ENCODE measurements around the gene DNAH6.
"Not testable (repeated sequence)": the region's sequence is repeated elsewhere in the genome, so short reads cannot be mapped to it uniquely, and the experiment has no call there.

The DNAH6 gene

DNA sequence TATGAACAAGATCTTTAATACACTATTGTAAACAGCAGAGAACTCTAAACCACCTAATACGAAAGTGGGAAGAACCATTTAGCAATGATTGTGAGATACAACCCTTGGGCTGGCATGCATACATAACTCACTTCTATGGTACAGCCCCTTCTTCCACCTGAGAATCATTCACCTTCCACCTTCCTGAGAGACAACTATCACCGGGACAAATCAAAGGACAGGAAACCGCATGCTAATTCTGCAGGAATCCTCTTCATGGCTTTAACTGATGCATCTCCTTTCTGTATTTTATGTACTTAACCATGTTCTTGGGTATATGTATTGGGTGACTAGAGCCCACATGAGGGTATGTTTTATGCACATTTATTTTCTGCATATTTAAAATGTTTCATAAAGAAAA is 241.3 kb downstream of the DNAH6 start:
- DNase-seq = no peak

DNA sequence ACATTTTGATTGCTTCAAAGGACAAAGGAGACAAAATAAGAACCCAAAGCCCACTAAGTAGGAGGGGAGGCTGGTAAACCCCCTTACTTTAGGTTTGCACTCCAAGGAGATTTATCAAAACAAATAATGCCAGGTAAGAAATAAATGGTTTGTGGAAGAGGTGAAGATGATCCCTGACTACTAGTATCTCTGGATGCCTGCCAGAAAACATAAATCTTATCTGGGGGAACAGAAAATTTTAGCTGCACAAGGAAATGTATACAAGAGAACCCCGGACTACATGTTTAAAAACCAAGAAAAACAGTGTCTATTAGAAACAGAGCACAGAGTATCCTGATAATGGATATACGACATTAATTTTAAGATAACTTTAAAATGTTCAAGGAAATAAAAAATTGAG is 250.5 kb downstream of the DNAH6 start:
- DNase-seq = no peak

DNA sequence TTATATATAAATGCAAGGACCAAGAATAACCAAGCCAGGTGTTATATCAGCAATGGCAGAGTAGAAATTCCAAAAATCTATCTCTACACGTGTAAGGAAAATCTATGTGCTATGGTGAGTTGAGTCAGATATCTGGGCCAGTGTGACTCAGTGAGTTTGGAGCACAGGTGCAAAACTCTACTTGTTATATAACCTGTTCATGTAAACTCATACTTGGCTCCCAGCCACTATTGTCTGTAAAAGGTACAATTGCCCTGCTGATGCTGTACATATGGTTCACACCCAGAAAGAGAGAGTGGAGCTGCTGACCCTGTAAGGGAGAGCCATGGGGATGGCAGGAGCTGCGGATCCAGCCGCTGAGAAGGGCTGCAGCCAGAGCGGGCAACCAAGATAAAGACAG is 252.5 kb downstream of the DNAH6 start:
- no peak for DNase-seq

DNA sequence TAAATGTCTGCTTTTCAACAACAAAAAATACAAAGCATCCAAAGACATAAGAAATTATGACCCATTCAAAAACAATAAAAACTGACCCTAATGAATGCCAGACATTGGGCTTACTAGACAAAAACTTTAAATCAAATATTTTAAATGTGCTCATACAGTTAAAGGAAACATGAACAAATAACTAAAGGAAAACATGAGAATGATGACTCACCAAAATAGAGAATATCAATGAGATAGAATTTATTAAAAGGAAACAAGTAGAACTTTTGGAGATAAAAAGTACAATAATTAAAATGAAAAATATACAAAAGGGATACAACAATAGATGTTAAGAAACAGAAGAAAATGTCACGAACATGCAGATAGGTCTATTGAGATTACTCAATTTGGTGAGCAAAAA is 254.0 kb downstream of the DNAH6 start:
- DNase-seq = no peak

DNA sequence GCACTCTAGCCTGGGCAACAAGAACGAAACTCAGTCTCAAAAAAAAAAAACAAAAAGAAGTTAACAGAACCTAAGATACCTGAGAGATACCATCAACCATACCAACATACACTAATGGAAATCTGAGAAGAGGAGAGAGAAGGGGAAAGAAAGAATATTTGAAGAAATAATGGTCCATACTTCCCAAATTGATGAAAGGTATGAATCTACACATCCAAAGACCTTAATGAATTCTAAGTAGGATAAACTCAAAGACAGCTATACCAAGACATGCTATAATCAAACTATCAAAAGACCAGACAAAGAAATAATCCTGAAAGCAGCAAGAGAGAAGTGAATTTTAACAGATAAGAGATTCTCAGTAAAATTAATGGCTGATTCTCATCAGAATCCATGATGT is 255.0 kb downstream of the DNAH6 start:
- DNase-seq = no peak

DNA sequence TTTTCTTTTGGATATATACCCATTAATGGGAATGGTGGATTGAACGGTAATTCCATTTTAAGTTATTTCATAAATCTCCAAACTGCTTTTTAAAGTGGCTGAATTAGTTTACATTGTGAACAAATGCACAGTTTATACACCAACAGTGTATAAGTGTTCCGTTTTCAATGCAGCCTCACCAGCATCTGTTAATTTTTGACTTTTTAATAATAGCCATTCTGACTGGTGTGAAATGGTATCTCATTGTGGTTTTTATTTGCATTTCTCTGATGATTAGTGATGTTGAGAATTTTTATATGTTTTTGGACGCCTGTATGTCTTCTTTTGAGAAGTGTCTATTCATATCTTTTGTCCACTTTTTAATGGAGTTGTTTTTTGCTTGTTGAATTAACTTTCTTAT is 257.3 kb downstream of the DNAH6 start:
- DNase-seq = not testable (repeated sequence)

DNA sequence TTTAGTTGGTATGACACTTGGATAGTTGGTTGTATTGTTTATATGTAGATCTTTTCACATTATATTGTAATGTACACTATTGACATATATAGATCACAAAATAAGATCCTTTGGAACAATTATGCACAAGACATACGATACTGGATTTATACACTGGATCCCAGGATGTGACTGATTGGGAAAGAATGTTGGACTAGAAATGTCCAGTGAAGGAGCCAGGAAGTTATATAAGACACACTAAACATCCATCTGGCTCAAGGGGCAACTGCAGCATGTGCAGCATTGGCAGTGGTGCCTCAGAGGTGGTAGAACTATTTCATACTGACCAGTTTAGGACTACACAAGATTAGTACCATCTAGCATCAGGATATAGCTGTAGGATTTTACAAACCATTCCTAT is 259.7 kb downstream of the DNAH6 start:
- no peak for DNase-seq

DNA sequence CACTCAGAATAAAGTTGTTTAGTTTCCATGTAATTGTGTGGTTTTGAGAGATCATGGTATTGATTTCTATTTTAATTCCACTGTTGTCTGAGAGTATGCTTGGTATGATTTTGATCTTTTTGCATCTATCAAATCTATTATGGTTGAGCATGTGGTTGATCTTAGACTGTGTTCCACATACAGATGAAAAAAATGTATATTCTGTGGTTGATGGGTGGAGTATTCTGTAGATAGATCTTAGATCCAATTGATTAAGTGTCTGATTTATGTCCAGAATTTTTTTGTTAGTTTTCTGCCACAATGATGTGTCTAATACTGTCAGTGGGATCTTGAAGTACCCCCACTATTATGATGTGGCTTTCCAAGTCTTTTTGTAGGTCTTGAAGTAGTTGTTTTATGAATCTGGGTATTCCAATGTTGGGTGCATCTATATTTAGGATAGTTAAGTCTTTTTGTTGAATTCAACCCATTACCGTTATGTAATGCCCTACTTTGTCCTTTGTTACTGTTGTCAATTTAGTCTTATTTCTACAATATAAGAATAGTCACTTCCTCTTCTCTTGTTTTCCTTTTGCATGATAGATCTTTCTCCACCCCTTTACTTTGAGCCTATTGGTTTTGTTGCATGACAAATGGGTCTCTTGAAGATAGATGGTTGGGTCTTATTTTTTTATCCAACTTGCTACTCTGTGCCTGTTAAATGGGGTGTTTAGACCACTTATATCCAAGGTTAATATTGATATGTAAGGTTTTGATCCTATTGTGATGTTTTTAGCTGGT is 262.8 kb downstream of the DNAH6 start:
- no peak for DNase-seq

DNA sequence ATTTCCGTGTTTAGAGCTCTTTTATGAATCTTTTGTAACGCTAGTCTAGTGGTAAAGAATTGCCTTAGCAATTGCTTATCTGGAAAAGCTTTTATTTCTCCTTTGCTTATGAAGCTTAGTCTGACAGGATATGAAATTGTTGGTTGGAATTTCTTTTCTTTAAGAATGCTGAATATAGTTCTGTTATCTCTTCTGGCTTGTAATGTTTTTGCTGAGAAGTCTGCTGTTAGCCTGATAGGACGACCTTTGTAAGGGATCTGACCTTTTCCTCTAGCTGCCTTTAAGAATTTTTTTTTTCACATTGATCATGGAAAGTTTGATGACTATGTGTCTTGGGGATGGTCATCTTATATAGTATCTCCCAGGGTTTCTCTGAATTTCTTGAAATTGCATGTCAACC is 263.5 kb downstream of the DNAH6 start:
- DNase-seq = no peak

DNA sequence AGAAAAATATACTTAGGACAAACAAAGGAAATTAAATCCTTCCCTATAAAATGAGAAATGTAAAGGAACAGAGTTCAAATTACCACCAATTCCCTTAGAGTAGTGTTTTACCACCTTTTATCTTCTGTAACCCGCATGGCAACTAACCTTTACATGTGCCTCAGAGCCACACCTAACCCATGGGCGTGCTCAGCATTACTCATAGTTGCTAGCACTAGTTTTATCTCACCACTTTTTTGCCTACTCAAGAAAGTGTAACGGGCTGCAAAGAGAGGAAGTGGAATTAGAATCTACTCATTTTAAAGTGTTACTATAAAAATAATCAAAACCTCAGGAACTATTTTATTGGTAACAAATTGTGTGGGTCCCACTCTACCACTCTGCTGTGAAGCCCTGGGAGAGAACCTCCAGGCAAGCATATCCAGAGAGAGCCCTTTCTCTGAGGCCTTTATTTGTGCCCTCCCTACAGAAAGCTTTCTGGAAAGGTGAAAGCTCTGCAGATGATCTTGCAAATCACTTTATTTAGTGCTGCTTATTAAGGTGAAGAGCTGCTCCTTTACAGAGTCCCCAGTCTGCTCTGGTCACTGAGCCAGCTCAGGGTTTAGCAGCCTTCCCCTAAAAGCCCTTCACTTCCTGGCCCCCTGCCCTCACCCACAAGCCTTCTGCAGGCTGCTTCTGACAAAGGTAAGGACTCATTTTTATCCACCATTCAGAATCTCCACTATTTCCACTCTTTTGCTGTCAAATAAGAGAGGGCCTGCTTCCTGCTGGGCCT is 265.8 kb downstream of the DNAH6 start:
- DNase-seq = no peak

DNA sequence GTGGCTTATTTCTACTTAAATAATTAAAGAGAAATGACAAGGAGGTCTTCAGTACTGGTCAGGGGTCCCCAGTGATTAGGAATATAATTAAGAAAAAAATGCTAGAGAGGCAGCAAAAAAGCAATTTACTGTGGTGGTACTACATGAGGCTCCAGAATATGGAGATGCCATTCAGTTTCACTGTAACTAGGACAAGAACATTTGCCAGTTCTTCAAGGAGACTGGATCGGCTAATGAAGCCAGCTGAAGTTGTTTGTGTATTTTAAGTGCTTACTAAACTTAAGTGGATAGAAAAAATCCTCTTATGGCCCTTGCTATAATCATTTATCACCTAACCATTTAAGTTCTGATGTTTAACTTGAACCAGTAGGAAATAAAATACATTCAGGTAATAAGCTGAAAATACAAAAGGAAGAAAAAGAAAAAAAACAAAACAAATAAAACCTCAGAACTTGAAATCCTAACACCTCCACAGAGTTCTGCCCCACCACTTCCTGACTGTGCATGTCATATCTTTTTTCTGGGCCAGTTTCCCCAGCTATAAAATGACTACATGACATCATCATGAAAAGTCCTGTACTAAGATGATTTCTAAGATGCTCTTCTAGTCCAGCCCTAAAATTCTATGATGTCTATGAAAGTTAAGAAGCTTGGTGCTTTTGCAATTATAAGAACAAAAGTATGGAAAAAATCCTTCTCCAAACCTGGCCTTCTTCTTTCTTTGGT is 266.6 kb downstream of the DNAH6 start:
- no peak for DNase-seq

DNA sequence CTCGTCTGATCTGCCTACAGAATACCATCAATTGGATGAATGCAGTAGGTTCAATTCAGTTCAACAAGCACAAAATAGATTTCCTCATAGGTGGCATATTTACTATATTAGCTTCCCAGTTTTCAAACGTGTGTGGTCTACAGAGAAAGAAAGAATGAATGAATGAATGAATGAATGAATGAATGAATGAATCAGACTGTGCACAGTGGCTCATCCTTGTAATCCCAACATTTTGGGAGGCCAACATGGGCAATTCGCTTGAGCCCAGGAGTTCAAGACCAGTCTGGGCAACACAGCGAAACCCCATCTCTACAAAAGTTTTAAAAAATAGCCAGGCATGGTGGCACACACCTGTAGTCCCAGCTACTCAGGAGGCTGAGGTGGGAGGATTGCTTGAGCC is 269.7 kb downstream of the DNAH6 start:
- no peak for DNase-seq

DNA sequence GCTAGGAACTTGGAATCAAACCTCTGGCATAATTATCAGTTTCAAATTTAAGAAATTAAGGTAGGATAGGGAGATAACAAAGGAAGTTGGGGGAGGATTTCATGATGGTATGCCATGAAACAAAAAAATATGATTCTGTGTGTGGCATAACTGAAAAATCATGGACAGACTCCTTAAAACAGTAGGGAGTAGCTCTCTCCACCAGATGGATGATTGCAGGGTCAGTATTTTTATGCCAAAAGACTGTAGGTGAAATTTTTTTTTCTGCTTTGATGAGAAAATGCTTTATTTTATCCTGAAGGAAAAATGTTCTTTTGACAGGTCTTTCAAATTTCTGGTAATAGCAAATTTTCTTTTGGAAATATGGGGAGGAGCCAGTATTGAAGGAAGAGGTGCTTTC is 270.3 kb downstream of the DNAH6 start:
- DNase-seq = no peak

DNA sequence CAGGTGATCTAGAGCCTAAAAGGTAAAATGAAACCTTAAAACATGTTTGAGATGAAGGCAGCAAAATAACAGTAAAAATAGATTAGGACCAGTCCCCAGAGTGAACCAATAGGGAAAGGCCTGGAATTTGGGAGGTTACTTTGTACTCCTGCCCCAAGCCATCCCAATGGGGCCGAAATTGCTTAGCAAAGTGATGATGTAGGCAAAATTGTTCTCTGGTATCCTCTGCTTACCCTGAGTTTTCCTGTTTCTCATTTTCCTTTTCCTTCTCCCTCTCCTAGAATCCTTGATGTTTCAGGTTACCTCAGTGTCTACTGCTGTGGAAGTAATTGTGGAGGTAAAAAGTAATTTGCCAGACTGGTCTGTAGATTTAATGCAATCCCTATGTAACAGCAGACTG is 271.7 kb downstream of the DNAH6 start:
- no peak for DNase-seq

DNA sequence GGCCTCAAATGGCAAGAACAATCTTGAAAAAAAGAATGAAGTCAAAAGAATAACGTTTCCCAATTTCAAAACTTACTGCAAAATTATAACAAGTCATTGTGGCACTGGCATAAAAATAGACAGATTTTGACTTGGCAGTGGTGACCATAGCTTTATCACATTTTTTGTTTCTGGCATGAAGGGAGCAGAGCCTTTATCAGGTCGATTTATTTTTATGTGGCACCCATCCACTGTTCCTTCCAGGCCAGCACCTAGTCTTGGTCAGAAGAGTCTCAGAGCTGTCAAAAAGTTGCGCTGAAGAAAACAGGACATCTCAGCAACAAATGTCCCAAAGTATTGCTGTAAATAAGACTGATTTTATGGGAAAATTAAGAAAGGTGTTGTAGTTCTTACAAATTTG is 272.2 kb downstream of the DNAH6 start:
- no peak for DNase-seq

DNA sequence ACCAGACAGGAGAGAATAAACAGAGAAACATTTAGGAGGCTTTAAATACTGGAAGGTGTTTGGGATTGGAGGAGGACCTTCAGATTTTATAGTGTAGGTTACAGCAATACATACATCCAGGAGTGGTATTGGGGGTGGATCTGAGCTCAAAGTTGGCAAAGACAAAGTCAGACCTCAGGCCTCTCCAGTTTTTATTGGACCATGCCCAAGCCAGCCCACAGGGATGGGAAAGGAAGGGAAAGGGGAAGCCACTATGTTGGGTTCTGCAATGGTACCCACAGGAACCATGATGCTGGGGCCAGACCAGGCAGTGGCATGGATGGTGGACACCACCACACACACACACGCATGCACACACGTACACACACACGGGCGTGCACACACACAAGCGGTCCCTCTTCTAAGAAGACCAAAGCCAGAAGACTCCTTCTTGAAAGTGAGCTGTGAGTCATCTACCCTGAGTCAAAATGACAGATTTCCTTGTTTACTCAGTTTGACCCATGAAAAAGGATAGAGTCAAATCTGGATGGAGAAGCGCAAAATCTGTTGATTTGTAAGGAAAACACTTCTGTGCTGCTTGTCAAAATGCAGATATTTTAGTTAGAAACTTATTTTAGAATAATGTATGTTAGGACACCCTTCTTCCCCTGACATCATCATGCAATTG is 276.7 kb downstream of the DNAH6 start:
- no peak for DNase-seq

DNA sequence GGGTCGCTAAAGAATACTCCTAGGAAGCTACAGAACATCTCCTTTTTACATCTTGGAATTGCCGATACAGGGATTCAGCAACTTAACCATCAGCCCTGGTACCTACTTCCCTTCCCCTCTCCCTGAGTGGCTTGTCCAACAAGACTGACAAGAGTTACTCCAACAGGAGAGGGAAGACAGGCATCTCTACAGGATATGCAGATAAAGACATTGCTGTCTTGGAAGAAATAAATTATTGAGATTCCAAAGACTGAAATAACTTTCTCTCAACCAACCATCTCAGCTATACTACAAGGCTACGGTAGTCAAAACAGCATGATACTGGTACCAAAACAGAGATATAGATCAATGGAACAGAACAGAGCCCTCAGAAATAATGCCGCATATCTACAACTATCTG is 277.3 kb downstream of the DNAH6 start:
- DNase-seq = no peak

DNA sequence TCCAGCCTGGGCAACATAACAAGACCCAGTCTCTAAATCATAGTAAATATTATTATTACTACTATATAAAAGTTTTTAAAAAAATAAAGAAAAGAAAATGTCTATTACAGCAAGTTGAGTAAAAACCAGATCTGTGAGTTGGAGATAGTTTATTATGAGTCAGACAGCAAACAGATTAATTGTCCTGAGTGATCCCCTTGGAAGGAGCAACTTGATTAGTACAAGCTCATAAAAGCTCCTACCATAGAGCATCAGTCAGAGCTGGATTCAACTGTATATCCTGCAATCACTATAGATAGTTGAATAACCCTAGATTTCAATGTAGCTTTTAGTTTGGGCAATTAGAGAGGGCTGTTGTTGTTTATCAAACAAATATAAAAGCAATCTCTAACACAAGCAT is 280.5 kb downstream of the DNAH6 start:
- no peak for DNase-seq

DNA sequence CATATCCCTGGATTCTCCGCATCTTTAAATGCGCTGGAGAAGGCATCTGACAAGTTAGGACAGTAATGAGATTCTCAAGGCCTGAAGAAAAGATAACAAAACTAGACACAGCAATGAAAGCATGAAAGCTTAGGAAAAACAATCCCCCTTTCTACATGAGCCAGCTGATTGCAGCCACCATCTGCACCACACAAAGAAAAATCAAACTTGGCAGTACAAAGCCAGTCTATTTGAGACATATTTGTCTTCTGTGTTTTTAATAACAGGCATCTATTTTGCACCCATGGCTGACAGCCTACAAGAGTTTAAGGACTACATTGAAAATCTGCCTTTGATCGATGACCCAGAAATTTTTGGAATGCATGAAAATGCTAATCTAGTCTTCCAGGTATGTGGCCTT is 281.0 kb downstream of the DNAH6 start:
- DNase-seq = no peak

DNA sequence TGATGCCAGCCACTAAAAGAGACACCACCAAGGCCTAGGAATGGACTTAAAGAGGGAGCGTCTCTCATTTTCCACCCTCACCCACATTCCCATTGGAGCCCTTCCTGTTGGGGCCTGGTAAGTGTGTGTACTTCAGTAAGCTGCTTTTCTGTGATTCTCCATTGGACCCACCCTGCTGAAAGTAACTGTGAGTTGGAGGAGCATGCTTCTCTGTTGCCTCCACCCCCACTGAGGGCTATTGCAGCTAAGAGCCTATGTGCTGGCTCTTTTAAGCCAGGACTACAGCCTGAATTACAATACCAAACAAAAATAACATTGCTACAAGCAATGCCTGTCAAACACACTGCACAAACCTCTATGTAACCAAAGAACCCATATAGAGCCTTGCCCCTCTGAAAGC is 283.5 kb downstream of the DNAH6 start:
- no peak for DNase-seq

DNA sequence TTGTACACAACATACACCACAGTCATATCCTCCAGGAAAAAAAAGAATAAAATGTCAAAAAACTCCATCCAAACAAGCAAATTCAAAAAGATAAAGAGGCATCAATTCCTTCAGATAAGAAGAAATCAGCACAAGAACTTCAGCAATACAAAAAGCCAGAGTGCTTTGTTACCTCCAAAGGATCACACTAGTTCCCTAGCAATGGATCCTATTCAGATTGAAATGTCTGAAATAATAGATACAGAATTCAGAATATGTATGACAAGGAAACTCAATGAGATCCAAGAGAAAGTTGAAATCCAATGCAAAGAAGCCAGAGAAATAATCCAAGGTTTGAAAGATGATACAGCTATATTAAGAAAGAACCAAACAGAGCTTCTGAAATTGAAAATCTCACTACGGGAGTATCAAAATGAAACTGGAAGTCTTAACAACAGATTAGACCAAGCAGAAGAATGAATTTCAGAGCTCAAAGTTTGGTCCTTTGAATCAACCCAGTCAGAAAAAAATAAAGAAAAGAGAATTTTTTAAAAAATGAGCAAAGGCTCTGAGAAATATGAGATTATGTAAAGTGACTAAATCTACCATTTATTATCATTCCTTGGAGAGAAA is 284.0 kb downstream of the DNAH6 start:
- DNase-seq = no peak

DNA sequence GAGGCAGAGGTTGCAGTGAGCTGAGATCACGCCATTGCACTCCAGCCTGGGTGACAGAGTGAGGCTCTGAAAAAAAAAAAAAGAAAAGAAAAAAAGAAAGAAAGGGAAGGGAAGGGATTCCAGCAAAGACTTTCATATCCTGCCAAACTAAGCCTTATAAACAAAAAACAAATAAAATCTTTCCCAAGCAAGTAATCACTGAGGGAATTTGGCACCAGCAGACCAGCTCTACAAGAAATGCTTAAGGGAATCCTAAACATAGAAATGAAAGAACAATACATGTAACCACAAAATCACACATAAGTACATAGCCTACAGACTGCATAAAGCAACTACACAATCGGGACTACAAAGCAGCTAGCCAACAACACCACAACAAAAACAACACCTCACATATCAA is 285.5 kb downstream of the DNAH6 start:
- no peak for DNase-seq

Data from NCI-H748 treated with DMSO at 0.1 percent for 48 hours (cell line).